Transverse colon (tissue), 4 donors: Measurements from ENCODE around the gene KLHDC10.

ENCODE experiments used
- POLR2AphosphoS5 ChIP-seq, 3 donors: sonication (generic); formaldehyde crosslinking; IDR thresholded peaks; one replicate each; pipeline ENCODE4 v1.6.1; 2016; ENCODE audit warnings: antibody characterized with exemption in 3 of 3
- TF ChIP-seq, protein P1 (sequence below), 5 experiments: fragments of 200-600 bp in 3 of 5; fragments of 450-650 bp in 2 of 5; sonication (generic) in 3 of 5; IDR thresholded peaks; 1 replicate in 2 of 5; 2 replicates in 3 of 5; pipeline ENCODE4 v1.5.1; 2016 to 2017; ENCODE audit warnings: antibody characterized with exemption in 5 of 5, inconsistent platforms in 3 of 5, mild to moderate bottlenecking in 2 of 5, moderate library complexity in 1 of 5

DNA sequence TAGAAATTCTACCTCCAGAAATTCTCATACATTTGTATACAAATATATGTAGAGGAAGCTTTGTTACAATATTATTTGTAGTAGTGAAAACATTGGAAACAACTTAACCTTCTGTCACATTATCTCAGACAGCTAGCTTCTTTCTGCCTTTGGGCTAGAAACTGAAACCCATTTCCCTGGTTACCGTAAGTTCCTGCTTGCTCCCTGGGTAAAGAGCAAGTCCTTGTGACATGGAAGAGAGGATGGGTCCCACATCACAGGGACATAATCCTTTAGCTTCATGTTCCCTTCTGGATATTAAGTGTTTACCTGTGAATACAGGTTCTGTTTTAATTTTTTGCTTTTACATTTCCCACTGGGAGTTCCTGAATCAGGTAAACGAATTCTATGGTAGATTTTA, 41.8 kb downstream of the KLHDC10 start:
- TF ChIP-seq, protein P1, sequence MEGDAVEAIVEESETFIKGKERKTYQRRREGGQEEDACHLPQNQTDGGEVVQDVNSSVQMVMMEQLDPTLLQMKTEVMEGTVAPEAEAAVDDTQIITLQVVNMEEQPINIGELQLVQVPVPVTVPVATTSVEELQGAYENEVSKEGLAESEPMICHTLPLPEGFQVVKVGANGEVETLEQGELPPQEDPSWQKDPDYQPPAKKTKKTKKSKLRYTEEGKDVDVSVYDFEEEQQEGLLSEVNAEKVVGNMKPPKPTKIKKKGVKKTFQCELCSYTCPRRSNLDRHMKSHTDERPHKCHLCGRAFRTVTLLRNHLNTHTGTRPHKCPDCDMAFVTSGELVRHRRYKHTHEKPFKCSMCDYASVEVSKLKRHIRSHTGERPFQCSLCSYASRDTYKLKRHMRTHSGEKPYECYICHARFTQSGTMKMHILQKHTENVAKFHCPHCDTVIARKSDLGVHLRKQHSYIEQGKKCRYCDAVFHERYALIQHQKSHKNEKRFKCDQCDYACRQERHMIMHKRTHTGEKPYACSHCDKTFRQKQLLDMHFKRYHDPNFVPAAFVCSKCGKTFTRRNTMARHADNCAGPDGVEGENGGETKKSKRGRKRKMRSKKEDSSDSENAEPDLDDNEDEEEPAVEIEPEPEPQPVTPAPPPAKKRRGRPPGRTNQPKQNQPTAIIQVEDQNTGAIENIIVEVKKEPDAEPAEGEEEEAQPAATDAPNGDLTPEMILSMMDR (IDR thresholded peaks at IDR 0.05) = no peak
- TF ChIP-seq POLR2AphosphoS5 (IDR thresholded peaks at IDR 0.05) = no peak
